Peyer's patch (tissue), 4 donors: ENCODE results near the gene SNRNP25.

Source experiments
- CTCF ChIP-seq, 6 experiments: fragments of 450-650 bp in 4 of 6; fragments of 200-600 bp in 2 of 6; sonication (generic) in 1 of 6; IDR thresholded peaks; one replicate each; pipeline ENCODE4 v1.5.1; 2017 to 2019; ENCODE audit warnings: antibody characterized with exemption in 6 of 6, mild to moderate bottlenecking in 3 of 6, moderate library complexity in 1 of 6
- POLR2A ChIP-seq, 2 donors: fragments of 450-650 bp; IDR thresholded peaks; one replicate each; pipeline ENCODE4 v1.5.1; 2017; ENCODE audit warnings: antibody characterized with exemption in 2 of 2, mild to moderate bottlenecking in 2 of 2, moderate library complexity in 2 of 2

GRCh38 chr16:74747-75334, 21.2 kb downstream of the SNRNP25 start:
- TF ChIP-seq CTCF (IDR thresholded peaks at IDR 0.05) = no peak
- no peak for TF ChIP-seq POLR2A (IDR thresholded peaks at IDR 0.05)
